Measurements from ENCODE around the gene SUPT3H. TPM values are rescaled to one million over a fixed set of nuclear protein-coding genes. Genes with fewer than 3 reads are reported as not detected.

Gene SUPT3H
- total RNA-seq, 1 donor: 10.6 TPM

DNA sequence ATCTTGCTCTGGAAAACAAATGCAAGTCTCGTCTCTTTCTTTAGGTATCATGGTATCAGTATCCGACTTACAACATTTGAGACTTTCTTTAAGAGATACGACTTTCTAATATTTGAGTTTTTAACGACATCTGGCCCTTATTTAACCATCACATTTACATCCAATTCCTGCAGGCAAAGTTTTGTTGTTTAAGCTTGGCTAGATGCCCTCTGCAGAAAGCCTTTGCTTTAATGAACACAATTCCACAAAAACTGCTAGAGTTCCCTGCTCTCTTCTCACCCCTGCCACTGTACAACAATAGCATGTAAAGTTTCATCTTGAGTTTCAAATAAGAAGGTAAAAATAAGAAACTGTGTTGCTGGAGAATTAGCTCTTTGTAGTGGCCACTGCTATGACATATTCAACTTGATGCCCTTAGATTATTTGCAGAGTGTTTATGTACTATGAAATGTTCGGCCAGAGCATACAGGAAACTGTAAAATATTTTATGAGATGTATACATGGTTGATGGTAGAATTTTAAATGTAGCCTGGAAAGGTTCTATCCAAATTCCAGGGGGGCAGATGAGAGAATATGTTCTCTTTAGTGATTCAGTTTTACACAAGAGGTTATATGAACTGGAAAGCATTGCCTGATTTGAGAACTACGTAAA, 551.6 kb downstream of the SUPT3H start:
- TF ChIP-seq, protein P1, sequence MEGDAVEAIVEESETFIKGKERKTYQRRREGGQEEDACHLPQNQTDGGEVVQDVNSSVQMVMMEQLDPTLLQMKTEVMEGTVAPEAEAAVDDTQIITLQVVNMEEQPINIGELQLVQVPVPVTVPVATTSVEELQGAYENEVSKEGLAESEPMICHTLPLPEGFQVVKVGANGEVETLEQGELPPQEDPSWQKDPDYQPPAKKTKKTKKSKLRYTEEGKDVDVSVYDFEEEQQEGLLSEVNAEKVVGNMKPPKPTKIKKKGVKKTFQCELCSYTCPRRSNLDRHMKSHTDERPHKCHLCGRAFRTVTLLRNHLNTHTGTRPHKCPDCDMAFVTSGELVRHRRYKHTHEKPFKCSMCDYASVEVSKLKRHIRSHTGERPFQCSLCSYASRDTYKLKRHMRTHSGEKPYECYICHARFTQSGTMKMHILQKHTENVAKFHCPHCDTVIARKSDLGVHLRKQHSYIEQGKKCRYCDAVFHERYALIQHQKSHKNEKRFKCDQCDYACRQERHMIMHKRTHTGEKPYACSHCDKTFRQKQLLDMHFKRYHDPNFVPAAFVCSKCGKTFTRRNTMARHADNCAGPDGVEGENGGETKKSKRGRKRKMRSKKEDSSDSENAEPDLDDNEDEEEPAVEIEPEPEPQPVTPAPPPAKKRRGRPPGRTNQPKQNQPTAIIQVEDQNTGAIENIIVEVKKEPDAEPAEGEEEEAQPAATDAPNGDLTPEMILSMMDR (IDR thresholded peaks at IDR 0.05; ENCODE audit: insufficient read depth, low read length): no peak
- no peak for DNase-seq (ENCODE audit: low read depth)
- H3K4me3 ChIP-seq (ENCODE audit: low read depth, low read length): no peak overlapping the region

DNA sequence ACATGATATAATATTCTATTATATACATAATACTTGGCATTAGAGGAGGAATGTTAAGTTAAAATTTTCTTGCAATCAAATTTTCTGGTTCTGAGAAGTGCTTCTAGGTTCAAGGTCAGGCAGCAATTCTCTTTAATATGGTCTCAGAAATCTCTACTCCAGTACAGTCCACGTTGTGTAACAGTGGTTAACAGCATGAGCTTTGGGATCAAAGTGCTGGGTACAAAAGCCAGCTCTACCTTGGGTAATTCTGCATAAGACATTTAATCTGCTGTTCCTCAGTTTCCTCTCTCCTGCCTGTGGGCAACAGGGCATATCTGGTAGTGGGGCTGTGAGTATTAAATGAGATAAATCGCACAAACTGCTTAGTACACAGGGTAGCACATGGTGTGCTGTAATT, 552.5 kb downstream of the SUPT3H start:
- DNase-seq (ENCODE audit: low read depth): no peak
- H3K4me3 ChIP-seq (ENCODE audit: low read depth, low read length): no peak overlapping the region
- TF ChIP-seq, protein P1 (IDR thresholded peaks at IDR 0.05; ENCODE audit: insufficient read depth, low read length): no peak

DNA sequence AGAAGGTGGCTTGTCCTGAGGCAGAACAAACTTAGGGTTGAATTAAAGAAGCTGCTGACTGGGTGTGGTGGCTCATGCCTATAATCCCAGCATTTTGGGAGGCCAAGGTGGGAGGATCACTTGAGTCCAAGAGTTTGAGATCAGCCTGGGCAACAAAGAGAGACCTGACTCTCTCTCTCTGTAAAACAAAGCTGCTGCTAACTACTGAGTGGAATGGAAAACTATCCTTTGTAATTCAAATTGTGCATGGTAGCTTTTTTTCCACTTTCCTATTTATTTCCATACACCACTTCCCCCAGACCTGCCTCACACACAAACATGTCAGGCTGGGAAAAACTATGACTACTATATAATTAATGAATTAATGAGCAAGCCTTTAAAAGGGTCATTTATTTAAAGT, 553.2 kb downstream of the SUPT3H start:
- no peak overlapping the region for H3K4me3 ChIP-seq (ENCODE audit: low read depth, low read length)
- TF ChIP-seq, protein P1 (IDR thresholded peaks at IDR 0.05; ENCODE audit: insufficient read depth, low read length): no peak
- DNase-seq (ENCODE audit: low read depth): no peak

DNA sequence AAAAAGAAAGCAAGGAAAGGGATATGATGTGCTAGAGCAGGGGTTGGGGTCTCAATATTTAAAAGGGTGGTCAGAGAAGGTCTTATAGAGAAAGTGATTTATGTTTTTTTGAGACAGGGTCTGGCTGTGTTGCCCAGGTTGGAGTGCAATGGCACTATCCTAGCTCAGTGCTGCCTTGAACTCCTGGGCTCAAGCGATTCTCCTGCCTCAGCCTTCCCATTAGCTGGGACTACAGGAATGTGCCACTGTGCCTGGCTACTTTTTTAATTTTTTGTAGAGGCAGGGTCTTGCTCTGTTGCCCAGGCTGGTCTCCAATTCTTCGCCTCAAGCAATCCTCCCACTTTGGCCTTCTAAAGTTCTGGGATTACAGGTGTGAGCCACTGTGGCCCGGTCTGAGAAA, 557.0 kb downstream of the SUPT3H start:
- TF ChIP-seq, protein P1 (IDR thresholded peaks at IDR 0.05; ENCODE audit: insufficient read depth, low read length): no peak
- DNase-seq (ENCODE audit: low read depth): no peak
- H3K4me3 ChIP-seq (ENCODE audit: low read depth, low read length): no peak overlapping the region

DNA sequence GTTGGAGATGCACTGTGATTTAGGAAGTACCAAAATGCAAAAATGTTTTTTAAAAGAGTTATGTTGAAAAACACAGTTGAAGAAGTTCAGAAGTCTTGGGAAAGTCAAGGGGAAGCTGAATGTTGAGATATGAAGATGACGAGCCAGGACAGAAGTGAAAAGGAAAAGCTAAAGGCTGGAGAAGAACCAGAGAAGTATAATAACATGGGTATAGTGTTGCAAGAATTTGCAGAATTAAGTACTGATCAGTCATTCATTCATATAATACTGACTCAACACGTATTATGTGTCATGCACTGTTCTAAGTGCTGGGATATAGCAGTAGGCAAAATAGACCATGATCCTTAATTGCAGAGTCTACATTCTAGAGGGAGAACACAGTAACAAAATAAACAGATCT, 557.4 kb downstream of the SUPT3H start:
- TF ChIP-seq, protein P1 (IDR thresholded peaks at IDR 0.05; ENCODE audit: insufficient read depth, low read length): no peak
- H3K4me3 ChIP-seq (ENCODE audit: low read depth, low read length): no peak overlapping the region
- no peak for DNase-seq (ENCODE audit: low read depth)

DNA sequence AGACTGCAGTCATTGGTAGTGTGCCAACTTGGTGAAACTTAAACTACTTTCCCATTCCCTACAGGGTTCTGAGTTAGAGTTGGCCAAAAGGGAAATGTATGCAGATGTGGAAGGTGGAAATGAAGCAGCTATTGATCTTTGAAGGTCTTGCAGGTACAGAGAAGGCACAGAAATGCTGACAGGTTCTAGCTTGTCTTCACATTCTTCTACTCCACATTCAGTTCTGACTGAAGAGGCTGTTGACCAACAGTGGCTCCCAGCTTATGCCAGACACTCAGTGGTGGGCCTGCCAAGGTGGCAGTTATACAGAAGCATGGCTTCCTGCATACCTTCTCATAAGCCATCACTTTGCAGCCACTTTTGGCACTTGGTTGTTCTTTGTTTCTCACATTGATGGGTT, 566.3 kb downstream of the SUPT3H start:
- DNase-seq (ENCODE audit: low read depth): no peak
- H3K4me3 ChIP-seq (ENCODE audit: low read depth, low read length): no peak overlapping the region
- TF ChIP-seq, protein P1 (IDR thresholded peaks at IDR 0.05; ENCODE audit: insufficient read depth, low read length): no peak

DNA sequence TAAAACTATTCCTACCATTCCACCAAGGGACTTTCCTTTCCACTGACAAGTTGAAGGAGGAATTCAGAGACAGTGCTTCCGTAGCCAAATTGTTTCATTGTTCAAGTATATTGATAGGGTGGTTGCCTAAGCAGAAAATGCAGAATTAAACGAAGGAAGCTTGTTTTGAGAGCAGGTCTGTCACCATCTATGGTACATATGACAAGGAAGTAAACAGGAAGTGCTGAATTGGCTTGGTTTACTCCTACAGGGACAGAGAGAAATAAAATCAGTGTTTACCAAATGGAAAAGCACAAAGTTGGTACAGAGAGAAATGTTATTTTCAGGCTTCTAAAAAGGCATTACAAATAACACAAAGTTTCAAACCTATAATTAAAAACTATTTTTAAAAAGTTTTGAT, 568.5 kb downstream of the SUPT3H start:
- DNase-seq (ENCODE audit: low read depth): no peak
- TF ChIP-seq, protein P1 (IDR thresholded peaks at IDR 0.05; ENCODE audit: insufficient read depth, low read length): no peak

More for the DNA sequence above, 568.5 kb downstream of the SUPT3H start:
- H3K4me3 ChIP-seq (ENCODE audit: low read depth, low read length): no peak overlapping the region

All from fibroblast of the aortic adventitia (primary cell).